HCEC 1CT (cell line): ENCODE measurements around the gene SLC25A21.
"Not testable (repeated sequence)": the region's sequence is repeated elsewhere in the genome, so short reads cannot be mapped to it uniquely, and the experiment has no call there.

Experiments
- DNase-seq: peaks from one replicate; pipeline ENCODE4 v3.0.0-alpha.2; 2017

SLC25A21 gene

DNA sequence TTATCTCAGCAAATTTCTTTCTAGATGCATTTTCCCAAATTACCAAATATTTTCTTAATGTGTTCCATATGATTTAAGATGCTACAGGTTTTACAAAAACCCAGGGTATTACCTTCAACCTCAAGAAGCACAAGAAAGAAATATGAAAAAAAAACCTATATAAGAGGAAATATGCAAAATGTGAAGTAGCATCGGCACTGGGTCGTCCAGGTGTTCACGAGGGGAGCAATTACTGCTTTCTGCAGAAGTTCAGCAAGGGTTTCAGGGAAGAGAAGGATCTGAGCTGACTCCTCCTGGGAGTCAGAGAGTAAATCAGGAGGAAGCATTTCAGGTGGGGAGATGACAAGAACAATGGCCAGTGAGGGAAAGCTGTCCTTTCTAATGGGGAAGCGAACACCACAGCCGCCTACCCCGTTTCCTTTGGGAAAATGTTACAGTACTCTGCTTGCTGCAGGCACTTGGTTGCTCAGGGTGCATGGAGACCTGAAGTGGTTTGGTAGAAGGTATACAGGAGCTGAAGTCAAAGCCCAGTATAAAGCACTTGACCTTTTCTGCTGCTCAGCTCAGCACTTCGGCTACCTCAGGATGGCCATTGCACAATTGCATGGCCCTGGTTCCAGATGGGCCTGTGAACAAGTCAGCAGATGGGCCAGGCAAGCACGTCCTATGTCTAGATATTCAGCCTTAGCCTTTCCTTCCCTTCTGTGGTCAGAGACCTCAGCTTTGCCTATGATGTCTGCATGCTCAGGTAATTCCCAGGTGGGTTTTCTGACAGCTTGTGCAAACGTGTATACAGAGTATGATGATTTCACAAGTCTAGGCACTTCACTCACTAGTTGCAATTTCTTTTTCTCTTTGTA is 355.1 kb downstream of the SLC25A21 start:
- DNase-seq: no peak

DNA sequence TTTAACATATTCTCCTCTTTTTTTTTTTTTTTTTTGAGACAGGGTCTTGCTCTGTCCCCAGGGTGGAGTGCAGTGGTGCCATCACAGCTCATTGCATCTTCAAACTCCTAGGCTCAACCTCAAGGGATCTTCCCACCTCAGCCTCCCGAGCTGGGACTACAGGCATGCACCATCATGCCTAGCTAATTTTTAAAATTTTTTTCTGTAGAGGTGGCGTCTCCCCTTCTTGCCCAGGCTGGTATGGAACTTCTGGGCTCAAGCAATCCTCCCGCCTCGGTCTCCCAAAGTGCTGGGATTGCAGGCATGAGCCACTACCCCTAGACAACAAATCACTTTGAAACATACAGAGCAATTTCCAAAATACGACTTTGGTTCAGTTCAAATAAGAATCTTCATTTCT is 355.9 kb downstream of the SLC25A21 start:
- DNase-seq: no peak

DNA sequence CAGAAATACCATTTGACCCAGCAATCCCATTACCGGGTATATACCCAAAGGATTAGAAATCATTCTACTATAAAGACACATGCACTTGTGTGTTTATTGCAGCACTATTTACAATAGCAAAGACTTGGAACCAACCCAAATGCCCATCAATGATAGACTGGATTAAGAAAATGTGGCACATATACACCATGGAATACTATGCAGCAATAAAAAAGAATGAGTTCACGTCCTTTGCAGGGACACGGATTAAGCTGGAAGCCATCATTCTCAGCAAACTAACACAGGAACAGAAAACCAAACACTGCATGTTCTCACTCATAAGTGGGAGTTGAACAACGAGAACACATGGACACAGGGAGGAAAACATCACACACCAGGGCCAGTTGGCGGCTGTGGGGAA is 357.6 kb downstream of the SLC25A21 start:
- DNase-seq: not testable (repeated sequence)

DNA sequence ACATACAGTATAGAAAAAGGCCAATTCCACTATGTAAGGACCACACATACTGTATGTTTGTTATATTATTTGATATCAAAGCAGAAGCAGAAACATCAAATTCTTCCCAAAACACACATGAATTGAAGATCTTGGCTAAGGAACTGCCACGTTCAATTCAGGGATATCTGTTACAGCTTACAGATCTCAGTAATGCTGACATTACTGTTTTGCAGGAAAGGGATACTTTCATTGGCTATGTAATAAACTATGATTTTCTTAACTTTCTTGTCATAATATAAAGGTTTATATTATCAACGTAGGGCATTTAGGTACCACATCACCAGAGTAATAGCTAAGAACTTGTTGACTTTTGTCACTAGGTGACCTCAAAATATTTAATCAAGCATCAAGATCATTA is 362.2 kb downstream of the SLC25A21 start:
- DNase-seq: no peak

DNA sequence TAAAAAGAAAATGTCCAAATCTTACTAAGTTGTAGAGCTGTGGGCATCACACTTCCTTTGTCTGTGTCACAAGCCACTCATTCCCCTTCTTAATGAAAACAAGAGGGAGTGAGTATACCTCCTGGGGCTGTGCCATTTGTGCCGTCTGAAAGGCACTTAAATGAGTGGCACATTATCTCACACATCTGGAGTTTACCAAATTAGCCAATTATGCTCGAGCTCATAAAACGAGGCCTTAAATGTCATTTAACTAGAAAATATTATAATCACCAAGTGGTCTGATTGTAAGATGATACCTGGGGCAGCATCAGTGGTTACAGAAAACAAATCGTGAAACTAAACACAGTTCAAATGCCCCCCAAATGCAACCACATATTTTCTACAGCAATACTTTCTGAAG is 364.7 kb downstream of the SLC25A21 start:
- DNase-seq: no peak

DNA sequence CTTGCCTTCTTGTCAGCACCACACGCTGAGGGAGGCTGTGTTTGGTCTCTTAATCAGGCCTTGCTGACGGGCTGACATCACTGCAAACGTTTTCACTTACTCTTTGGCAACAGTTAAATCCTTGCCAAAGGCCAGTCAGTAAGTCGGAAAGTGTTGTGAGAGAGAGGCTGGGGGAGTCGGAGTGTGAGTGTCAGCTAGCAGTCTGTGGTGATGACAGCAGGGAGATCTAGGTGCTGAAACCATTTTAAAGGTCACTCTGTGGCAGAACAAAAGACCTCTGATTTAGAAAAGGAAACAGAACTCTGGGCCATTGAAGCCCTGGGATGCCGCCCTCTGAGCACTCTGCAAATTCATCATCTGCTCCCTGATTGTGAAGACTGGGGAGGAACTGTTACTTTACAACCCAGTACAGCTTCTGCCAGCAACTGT is 367.3 kb downstream of the SLC25A21 start:
- no peak for DNase-seq

DNA sequence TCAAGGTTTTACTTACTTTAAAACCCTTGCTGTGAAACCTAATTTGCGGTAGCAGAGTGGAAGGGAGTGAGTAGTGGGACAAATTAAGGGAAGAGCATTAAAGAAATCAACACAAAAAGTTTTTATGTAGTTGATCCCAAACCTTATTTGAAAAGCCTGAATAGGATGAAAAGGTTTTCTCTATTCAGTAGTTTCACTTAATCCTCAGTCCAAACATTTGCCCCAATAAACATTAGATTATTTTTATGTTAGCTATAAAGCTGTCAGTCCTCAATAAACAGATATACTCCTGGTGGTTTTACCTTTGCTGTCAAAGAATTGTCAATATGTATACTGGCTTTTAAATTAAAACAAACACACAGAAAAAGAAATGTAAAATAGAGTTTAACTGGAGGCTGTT is 374.8 kb downstream of the SLC25A21 start:
- no peak for DNase-seq

DNA sequence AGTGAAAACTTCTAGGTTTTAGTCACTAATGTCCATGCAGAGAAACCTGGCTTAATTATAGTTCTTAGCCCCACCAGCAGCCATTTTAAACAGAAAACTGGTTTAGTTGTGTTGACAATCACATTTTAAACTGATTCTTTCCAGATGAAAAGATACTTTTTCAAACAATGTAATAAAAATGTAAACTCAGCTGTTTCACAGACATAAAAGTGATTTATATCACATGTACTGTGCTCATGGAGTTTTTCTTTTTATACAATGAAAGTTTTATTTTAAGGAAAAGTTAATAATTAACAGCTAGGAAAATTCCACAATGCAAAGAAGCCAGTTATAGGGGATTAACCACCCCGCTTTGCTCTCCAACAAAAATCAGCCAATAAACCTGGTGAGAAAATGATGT is 381.0 kb downstream of the SLC25A21 start:
- DNase-seq: no peak

DNA sequence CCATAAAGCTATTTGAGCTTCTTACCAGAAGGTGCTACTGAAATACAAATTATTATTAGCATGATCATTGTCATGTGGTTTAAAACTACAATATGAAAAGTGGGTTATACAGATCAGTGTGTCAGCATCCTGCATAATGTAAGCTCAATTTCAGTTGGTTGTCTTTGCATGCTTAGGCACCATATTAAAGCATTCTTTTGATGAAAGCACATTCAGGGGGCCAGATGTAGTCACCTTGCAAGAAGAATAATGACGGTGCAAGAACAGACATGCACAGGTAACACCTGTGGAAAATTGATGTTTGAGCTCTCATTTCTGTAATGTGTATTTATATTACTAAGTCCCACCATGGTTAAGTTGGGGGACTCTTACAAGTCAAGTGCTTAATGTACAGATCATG is 386.9 kb downstream of the SLC25A21 start:
- DNase-seq: no peak

DNA sequence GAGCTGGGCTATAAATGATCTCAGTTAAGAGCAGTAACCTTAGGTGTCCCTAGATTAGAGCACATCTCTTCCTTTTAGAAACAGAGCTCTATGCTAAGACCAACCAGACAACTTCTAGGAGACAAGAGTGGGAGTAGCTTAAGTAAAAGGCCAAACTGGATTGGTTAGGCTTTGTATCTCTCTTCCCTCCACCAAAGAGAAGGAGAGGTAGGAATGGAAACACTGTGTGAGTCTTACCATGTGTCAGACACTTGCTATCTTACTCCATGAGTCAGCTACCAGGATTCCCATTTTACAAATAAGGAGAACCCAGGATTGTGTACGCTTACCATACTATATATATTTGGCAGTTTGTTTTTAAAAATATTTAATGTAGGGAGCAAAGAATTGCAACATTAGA is 387.9 kb downstream of the SLC25A21 start:
- peak; percentile 36 for DNase-seq

DNA sequence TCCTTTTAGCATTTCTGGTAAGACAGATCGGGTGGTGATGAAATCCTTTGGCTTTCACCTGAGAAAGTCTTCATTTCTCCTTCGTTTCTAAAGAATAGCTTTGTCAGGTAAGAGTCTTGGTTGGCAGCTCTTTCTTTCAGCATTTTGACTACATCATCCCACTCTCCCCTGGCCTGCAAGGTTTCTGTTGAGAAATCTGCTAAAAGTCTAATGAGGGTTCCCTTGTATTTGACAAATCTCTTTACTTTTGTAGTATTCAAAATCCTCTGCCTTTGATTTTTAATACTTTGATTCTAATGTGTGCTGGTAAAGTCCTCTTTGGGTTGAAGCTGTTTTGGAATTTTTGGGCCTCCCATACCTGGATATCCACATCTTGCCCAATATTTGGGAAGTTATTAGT is 390.5 kb downstream of the SLC25A21 start:
- DNase-seq: no peak

DNA sequence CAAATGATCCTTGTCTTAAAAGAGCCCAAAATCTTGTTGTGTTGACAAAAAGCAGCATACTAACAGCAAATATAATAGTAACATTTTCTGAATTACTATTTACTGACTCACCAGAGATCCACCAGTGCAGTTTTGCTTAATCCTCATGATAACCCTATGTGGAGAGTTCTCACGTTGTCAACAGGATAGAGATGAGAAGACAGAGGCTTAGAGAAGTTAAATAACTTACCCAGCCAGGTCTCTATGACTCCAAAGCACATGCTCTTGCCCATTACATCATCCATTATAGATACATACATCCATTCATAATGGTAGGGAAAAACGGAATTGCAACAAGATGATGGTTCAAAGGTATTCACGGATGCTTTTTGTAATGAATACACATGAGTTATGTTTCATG is 398.8 kb downstream of the SLC25A21 start:
- DNase-seq: peak; percentile 60

DNA sequence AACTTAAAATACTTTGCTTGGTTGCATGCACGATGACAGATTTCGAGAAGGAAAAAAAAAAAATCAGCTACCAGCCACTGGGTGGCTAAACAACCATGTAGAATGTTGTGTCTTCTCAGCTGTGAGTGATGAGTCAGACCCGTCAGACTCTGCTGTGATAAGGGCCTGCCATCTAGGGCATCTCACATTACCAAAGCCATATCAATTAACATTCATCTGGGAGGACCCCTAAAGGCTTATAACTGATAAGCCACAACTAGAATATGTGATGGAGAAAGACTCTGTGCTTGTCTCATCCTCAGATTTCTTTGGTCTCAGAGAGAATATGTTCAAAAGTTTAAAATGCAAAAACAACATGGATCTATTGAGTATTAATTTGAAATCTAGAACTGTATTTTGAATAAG is 399.3 kb downstream of the SLC25A21 start:
- peak; percentile 42 for DNase-seq

DNA sequence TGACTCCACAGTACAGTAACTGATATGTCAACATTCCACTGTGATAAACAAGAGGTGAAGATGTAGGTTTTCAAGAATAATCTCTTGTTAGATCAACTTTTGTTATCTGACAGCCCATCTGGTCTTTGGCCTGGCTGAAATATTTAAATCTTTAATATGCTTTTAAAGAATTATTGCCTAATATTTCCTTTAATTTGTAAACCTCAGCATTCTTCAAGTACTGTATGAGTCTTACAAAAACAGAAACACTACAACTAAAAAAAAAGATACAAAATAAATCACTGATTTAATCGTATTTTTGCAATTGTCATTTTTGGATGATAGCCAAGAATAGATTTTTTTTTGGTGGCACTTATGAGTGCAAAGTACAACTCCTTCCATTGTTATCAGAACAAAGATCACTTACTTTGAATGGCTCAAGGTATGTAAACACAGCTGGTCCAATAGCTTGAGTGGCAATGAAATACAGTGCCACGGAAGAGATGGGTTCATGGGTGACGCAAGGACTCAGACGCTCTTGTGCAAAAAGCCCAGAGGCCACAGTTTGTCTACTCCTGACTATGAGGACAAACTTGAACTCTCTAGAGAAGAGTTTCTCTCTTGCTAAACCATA is 401.3 kb downstream of the SLC25A21 start:
- DNase-seq: no peak

DNA sequence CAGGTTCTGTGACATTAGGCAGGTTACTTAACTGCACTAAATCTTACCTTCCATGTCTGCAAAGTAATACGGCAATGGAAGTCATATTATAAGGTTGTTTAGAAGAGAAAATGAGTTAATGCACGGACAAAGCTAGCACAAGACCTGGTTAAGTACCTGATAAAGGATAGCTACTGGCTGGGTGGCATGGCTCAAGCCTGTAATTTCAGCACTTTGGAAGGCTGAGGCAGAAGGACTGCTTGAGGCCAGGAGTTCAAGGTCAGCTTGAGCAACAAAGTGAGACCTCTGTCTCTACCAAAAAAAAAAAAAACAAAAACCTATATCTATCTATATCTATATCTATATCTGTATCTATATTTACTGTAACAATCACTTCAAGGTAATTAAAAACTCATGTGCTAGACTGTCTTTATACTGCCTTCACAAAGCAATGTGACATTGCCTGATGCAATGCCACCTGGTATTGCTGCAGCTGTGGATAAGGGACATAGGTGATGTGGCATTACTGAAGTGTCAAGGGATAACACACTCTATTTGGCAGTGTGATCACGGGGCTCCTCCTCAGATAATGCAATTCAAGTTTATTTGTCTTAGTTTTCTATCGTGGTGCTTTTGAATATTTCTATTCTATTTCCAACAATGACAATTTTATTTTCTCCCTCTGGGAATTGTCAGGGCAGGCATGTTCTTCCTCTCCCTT is 403.6 kb downstream of the SLC25A21 start:
- no peak for DNase-seq

DNA sequence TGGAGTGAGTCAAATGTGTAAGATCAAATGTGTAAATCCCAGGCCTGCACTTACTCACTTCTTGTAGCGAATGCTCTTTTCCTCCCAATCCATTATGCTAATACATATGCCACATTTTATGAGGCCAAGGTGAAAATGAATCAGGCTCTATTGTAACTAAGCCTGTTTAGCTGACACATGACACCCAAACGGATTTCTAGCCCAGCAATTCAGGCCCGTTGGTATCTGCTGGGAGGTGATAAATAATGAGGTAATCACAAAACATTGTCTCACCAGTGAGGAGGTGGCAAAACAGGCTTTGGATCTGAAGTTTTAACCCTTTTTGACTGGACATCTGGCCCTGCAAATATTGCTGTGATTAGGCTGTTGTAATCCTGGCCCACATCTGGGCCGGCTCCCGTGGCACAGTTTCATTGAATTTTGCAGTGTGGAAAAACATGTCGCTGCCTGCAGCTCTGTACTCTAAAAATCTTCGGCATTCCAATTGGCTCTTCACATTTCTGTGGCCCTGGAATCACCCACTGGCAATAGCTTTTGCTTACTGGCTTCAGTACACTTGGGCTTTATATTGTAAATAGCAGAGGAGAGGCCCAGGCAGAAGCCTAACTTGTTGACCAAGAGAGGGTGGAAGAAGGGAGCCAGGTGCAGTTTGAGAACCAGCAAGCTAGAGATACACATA is 404.7 kb downstream of the SLC25A21 start:
- peak; percentile 41 for DNase-seq

DNA sequence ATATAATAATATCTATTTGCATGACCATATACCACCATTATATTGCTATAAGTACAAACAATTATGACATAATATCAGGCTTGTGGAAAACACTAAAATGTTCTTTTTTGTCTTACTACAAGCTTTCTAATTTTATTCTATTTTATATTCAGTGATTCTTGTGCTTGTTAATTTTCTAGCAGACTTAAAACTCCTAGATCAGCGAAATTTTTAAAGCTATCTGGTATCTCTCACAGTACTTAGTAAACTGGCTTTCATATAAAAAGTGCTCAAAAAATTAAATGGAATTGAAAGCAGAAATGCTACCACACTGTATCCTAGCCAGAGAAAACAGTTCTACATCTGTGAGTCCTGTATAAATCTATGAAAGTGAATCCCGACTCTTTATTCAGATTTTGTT is 405.4 kb downstream of the SLC25A21 start:
- DNase-seq: no peak

DNA sequence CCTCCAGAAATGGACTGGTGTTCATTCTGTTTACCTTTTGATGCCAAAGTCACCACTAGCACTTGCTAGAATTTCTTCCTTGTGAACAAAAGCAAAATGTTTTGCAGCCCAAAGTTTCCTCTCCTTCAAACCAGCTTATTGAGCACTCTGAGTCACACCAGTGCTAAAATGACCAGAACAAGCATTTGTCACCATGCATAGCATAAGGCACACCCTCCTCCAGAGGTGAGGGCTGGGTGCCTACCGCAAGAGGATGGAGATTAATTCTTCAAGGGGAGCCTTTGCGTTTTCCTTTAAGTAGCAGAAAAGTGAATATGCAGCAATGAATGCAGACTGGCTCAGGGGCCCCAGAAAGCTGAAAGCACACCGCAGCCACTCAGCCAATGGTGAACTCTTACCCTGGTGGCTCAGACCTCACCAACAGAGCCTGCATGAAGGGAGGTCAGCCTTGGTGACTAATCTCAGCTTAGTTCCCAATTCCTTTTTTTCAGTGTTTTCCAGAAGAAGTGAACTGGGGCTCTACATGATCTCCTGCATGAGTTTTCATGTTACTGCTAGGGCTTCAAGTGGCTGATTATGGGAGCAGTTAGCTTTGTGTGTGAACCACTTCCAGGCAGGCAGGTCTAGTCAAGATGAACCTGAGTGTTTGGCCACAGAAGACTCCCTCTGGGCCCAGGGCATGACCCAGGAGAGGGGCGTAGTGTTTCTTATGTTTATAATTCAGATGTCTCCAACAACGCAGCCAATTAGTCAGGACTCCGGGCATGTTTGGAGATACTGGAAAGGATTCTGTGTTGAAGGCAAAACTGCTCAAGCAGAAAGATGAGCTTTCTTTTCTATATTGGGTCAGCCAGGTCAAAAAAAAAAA is 414.4 kb downstream of the SLC25A21 start:
- DNase-seq: no peak

DNA sequence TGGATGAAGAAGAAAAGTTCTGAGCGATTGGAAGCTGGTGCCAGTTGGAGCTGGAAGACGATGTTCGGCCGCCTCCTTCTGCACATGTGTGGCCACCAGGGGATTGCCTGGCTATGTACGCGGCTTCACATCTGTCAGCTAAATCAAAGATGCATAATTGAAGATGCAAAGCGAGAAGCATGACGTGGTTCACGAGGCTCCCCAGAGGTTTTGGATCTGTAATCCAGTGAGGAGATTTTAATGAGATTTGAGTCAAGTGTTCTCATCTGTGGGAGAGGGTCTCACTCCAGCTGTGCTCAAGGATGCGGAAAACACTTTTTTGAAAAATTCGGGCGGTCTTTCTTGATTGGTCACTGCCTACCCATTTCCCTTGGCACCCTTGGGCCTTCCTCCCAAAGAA is 416.2 kb downstream of the SLC25A21 start:
- DNase-seq: no peak

DNA sequence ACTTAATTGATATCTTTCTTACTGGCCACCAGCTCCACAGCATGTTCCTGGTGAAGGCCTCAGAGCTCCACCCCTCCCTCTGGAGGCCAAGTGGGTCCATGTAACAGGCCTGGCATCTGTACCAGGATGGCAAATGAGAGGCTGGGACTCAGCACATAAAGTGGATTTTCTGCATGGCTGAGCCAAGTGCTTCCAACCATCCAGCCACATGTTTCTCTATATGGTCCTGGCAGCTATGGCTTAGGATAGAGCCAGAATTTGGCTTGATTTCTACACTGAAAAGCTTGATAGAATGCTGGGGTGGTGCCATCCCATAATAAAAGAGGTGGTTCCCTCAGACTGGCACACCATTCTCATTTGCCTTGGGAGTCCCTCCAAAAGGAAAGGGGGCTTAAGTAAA is 416.6 kb downstream of the SLC25A21 start:
- no peak for DNase-seq

DNA sequence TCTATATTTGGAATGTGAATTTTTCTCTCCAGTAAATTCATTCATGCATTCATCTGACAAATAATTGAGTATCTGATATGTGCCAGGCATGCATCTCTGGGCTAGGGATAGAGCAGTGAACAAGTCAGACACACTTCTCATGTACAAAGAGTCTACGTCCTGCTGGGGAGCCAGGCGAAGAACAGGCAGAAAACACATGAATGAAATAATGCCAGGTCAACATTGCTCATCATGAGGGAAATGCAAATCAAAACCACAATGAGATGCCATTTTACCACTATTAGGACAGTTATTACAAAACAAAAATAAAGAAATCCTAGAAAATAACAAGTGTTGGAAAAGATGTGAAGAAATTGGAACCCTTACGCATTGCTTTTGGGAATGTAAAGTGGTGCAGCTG is 420.5 kb downstream of the SLC25A21 start:
- no peak for DNase-seq

DNA sequence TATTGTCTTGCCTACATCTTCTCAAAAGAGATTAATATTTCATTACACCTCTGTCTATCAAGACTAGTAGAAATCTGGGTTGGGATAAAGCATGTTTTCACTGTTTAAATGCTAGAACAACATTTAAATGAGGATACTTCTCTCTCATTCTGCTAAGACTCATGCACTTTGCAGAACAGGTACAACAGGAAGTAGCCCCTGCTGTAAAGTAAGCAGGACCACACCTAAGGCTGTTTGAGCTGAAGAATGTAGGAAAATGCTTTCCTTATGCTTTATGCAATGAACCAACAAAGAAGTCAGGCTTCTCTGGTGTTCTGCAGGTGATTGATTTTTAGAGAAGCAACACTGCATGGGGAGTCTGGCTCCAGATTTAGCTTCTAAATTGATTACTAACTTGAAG is 421.3 kb downstream of the SLC25A21 start:
- DNase-seq: no peak
